OCI-LY1 (cell line): ENCODE measurements around the gene MR1.

Experiments
- H2AFZ ChIP-seq: fragments of 200-600 bp; sonication (generic), shearing (Covaris generic); 2 replicates; pipeline ENCODE4 v1.6.0; 2014; ENCODE audit warnings: antibody characterized with exemption, mild to moderate bottlenecking, low read length
- H3F3A ChIP-seq: fragments of 200-600 bp; sonication (generic), shearing (Covaris generic); 2 replicates; pipeline ENCODE4 v1.6.0; 2014; ENCODE audit warnings: mild to moderate bottlenecking, antibody characterized with exemption, low read length, moderate library complexity; ENCODE audit not compliant: insufficient read depth
- H3K27ac ChIP-seq: fragments of 200-600 bp; sonication (generic); 2 replicates; pipeline ENCODE4 v1.5.1; 2014; ENCODE audit warnings: low read length, mixed run types, mild to moderate bottlenecking, low read depth; ENCODE audit not compliant: poor library complexity, severe bottlenecking
- H3K27me3 ChIP-seq: fragments of 200-600 bp; sonication (generic); 2 replicates; pipeline ENCODE4 v1.6.0; 2014; ENCODE audit warnings: antibody characterized with exemption, mild to moderate bottlenecking, low read length, moderate library complexity; ENCODE audit not compliant: insufficient read depth
- H3K36me3 ChIP-seq: fragments of 200-600 bp; sonication (generic); 2 replicates; pipeline ENCODE4 v1.6.1; 2014; ENCODE audit warnings: mild to moderate bottlenecking, antibody characterized with exemption, low read length, moderate library complexity, mixed read lengths; ENCODE audit not compliant: insufficient read depth
- H3K4me1 ChIP-seq: fragments of 200-600 bp; sonication (generic); 2 replicates; pipeline ENCODE4 v1.5.1; 2014; ENCODE audit warnings: mild to moderate bottlenecking, low read length, moderate library complexity; ENCODE audit not compliant: insufficient read depth, severe bottlenecking
- H3K4me2 ChIP-seq: fragments of 200-600 bp; sonication (generic), shearing (Covaris generic); 2 replicates; pipeline ENCODE4 v1.6.1; 2014; ENCODE audit warnings: low read length
- H3K4me3 ChIP-seq: fragments of 200-600 bp; sonication (generic); 2 replicates; pipeline ENCODE4 v1.5.1; 2014; ENCODE audit warnings: low read length, low read depth, mild to moderate bottlenecking, mixed read lengths; ENCODE audit not compliant: poor library complexity, severe bottlenecking
- H3K79me2 ChIP-seq: fragments of 200-600 bp; shearing (Covaris generic); 2 replicates; pipeline ENCODE4 v1.6.1; 2016; ENCODE audit warnings: mixed run types, low read length, mixed read lengths; ENCODE audit not compliant: insufficient read depth
- H3K9ac ChIP-seq: fragments of 200-600 bp; sonication (generic), shearing (Covaris generic); 2 replicates; pipeline ENCODE4 v1.6.1; 2014; ENCODE audit warnings: mild to moderate bottlenecking, low read length, mixed read lengths
- H3K9me2 ChIP-seq: fragments of 200-600 bp; sonication (generic), shearing (Covaris generic); 2 replicates; pipeline ENCODE4 v1.6.1; 2014; ENCODE audit warnings: low read depth, mild to moderate bottlenecking, low read length, mixed read lengths
- H3K9me3 ChIP-seq: fragments of 200-600 bp; shearing (Covaris generic); 2 replicates; pipeline ENCODE4 v1.6.1; 2014; ENCODE audit warnings: low read length, mixed read lengths
- H4K20me1 ChIP-seq: fragments of 200-600 bp; sonication (generic), shearing (Covaris generic); 2 replicates; pipeline ENCODE4 v1.6.0; 2016; ENCODE audit warnings: mild to moderate bottlenecking, low read length; ENCODE audit not compliant: insufficient read depth
- EZH2 ChIP-seq: fragments of 200-600 bp; sonication (generic), shearing (Covaris generic); IDR thresholded peaks from 2 replicates; pipeline ENCODE4 v1.8.0; 2017; ENCODE audit warnings: borderline replicate concordance, mixed run types, mild to moderate bottlenecking, antibody characterized with exemption, low read length, moderate library complexity, mixed read lengths
- TF ChIP-seq, protein P1 (sequence below): fragments of 200-600 bp; sonication (generic), shearing (Covaris generic); IDR thresholded peaks from 2 replicates; pipeline ENCODE4 v1.5.1; 2017; ENCODE audit warnings: mild to moderate bottlenecking, antibody characterized with exemption, low read length, moderate library complexity, mixed read lengths

Gene MR1

DNA sequence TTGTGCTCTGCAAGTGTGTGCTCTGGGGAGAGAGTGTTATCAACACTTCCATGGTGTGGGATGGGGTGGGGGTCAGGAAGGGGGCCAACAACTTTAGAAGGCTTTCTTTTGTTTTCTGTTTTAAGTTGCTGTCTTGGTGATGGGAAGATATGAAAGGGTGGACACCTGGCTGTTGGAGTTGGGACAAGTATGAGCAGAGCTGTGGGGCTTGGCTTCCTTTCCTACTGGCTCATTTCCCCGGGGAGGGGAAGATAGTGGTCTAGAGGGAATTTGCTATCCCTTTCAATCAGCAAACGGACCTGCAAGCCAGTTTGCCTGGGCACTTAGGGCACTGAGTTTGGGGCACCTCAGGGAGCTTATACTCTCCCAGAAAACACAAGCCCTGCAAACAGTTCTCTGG lies 73.9 kb downstream of the MR1 start:
- H3K4me3 ChIP-seq, result no peak overlapping the region
- TF ChIP-seq, protein P1, sequence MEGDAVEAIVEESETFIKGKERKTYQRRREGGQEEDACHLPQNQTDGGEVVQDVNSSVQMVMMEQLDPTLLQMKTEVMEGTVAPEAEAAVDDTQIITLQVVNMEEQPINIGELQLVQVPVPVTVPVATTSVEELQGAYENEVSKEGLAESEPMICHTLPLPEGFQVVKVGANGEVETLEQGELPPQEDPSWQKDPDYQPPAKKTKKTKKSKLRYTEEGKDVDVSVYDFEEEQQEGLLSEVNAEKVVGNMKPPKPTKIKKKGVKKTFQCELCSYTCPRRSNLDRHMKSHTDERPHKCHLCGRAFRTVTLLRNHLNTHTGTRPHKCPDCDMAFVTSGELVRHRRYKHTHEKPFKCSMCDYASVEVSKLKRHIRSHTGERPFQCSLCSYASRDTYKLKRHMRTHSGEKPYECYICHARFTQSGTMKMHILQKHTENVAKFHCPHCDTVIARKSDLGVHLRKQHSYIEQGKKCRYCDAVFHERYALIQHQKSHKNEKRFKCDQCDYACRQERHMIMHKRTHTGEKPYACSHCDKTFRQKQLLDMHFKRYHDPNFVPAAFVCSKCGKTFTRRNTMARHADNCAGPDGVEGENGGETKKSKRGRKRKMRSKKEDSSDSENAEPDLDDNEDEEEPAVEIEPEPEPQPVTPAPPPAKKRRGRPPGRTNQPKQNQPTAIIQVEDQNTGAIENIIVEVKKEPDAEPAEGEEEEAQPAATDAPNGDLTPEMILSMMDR, result no peak
- TF ChIP-seq EZH2, result no peak
- no peaks in the 10 kb centered on the region for H3K79me2 ChIP-seq
- peaks cover 16% of the 10 kb centered on the region for H3K4me1 ChIP-seq
- no peak overlapping the region for H3K9ac ChIP-seq
- no peaks in the 10 kb centered on the region for H3F3A ChIP-seq
- H2AFZ ChIP-seq, result no peak overlapping the region
- H3K27ac ChIP-seq, result no peak overlapping the region
- no peaks in the 10 kb centered on the region for H3K9me2 ChIP-seq
- no peaks in the 10 kb centered on the region for H4K20me1 ChIP-seq
- H3K27me3 ChIP-seq, result peaks cover 9% of the 10 kb centered on the region; the same call in 1 of the 2 replicates
- no peaks in the 10 kb centered on the region for H3K9me3 ChIP-seq
- H3K4me2 ChIP-seq, result no peak overlapping the region
- no peaks in the 10 kb centered on the region for H3K36me3 ChIP-seq

GRCh38 chr1:181108304-181108867 lies 74.6 kb downstream of the MR1 start:
- Histone ChIP-seq H3K36me3 (no peaks in the 10 kb centered on the region), H3K4me2 (no peak overlapping the region), H3K79me2 (no peaks in the 10 kb centered on the region), H3K27ac (no peak overlapping the region), H3K27me3 (0 out of 2 replicates have a peak, but pooled peaks cover 4% of the 10 kb centered on the region), H4K20me1 (no peaks in the 10 kb centered on the region), H3F3A (no peaks in the 10 kb centered on the region), H3K4me3 (no peak overlapping the region), H3K9ac (no peak overlapping the region), H3K4me1 (peaks cover 16% of the 10 kb centered on the region), H3K9me3 (no peaks in the 10 kb centered on the region), H3K9me2 (no peaks in the 10 kb centered on the region), H2AFZ (no peak overlapping the region)
- no peak for TF ChIP-seq EZH2
- TF ChIP-seq, protein P1, result no peak

DNA sequence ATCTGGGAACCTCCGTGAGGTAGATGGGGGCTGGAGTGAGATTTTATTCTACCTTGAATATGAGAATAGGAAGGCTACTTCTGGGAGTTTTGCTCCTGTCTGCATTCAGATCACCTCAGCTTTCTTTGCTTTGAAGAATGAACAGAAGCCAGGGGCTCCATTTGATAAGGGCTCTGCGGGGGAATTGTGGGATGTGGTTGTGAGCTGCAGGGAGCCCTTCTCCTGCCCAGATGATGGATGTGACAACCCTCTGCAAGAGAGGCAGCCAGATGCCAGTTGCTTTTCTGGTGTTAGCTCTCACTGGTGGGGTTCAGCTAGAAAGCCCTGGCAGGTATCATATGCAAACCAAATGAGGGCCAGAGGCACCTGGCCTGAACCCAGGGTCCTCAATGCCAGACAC lies 76.2 kb downstream of the MR1 start:
- Histone ChIP-seq H3K27ac (no peak overlapping the region), H3K4me2 (no peak overlapping the region)

More for the DNA sequence above, 76.2 kb downstream of the MR1 start:
- H3K9me3 ChIP-seq, result no peaks in the 10 kb centered on the region
- TF ChIP-seq, protein P1, result no peak
- no peak for TF ChIP-seq EZH2
- no peaks in the 10 kb centered on the region for H3K79me2 ChIP-seq
- H2AFZ ChIP-seq, result no peak overlapping the region
- H3K4me3 ChIP-seq, result no peak overlapping the region
- no peaks in the 10 kb centered on the region for H3K9me2 ChIP-seq
- H3K36me3 ChIP-seq, result no peaks in the 10 kb centered on the region
- H3F3A ChIP-seq, result no peaks in the 10 kb centered on the region
- H3K4me1 ChIP-seq, result peaks cover 8% of the 10 kb centered on the region
- no peak overlapping the region for H3K9ac ChIP-seq
- 0 out of 2 replicates have a peak, but pooled peaks cover 4% of the 10 kb centered on the region for H3K27me3 ChIP-seq
- no peaks in the 10 kb centered on the region for H4K20me1 ChIP-seq
